ENCODE data around the gene PDE3B. TPM values are rescaled to one million over a fixed set of nuclear protein-coding genes. Genes with fewer than 3 reads are reported as not detected.

Gene PDE3B
- total and polyA plus RNA-seq, 3 donors from 2014 or later, result 22.3 to 39.5 (median 25.8) TPM

- no peak for DNase-seq
- Histone ChIP-seq H3K27me3 (no peaks in the 10 kb centered on the region), H3K4me1 (no peaks in the 10 kb centered on the region), H3K9me3 (no peaks in the 10 kb centered on the region), H3K27ac (no peak overlapping the region), H3K4me3 (no peak overlapping the region), H3K36me3 (ENCODE audit: low read depth, missing control alignments) (no peaks in the 10 kb centered on the region)
- WGBS, 2 donors, result 35 to 59% methylated on average over 1 of the region's 1 CpG
- intact Hi-C loops (cut with DNase I; ENCODE audit: low total_unique reads), result no loop called here
- TF ChIP-seq POLR2A (IDR thresholded peaks at IDR 0.05) (no peak), CTCF (IDR thresholded peaks at IDR 0.05) (no peak)
Observed at GRCh38 chr11:14634813-14635212, 8.8 kb upstream of the PDE3B start.

GRCh38 chr11:14635546-14635945 lies 8.1 kb upstream of the PDE3B start:
- no peaks in the 10 kb centered on the region for H3K9me3 ChIP-seq
- no peaks in the 10 kb centered on the region for H3K27me3 ChIP-seq
- no peak for DNase-seq
- no peak overlapping the region for H3K27ac ChIP-seq
- no peak overlapping the region for H3K4me3 ChIP-seq
- H3K4me1 ChIP-seq, result no peaks in the 10 kb centered on the region
- no peak for TF ChIP-seq POLR2A (IDR thresholded peaks at IDR 0.05)
- no peak for TF ChIP-seq CTCF (IDR thresholded peaks at IDR 0.05)
- WGBS, 2 donors, result 75 to 77% methylated on average over 1 of the region's 1 CpG
- intact Hi-C loops (cut with DNase I; ENCODE audit: low total_unique reads), result no loop called here
- no peaks in the 10 kb centered on the region for H3K36me3 ChIP-seq (ENCODE audit: low read depth, missing control alignments)

- H3K27me3 ChIP-seq, result no peaks in the 10 kb centered on the region
- H3K9me3 ChIP-seq, result no peaks in the 10 kb centered on the region
- no peaks in the 10 kb centered on the region for H3K36me3 ChIP-seq (ENCODE audit: low read depth, missing control alignments)
- no peak for DNase-seq
- no peaks in the 10 kb centered on the region for H3K4me1 ChIP-seq
- no peak overlapping the region for H3K27ac ChIP-seq
- 84 to 85% methylated on average over 1 of the region's 1 CpG for WGBS, 2 donors
- no peak overlapping the region for H3K4me3 ChIP-seq
- intact Hi-C loops (cut with DNase I; ENCODE audit: low total_unique reads), result no loop called here
- no peak for TF ChIP-seq POLR2A (IDR thresholded peaks at IDR 0.05)
- TF ChIP-seq CTCF (IDR thresholded peaks at IDR 0.05), result no peak
Observed at GRCh38 chr11:14636119-14636518, 7.5 kb upstream of the PDE3B start.

- Histone ChIP-seq H3K27ac (no peak overlapping the region), H3K4me3 (no peak overlapping the region), H3K27me3 (no peaks in the 10 kb centered on the region), H3K36me3 (ENCODE audit: low read depth, missing control alignments) (no peaks in the 10 kb centered on the region), H3K9me3 (no peaks in the 10 kb centered on the region), H3K4me1 (no peaks in the 10 kb centered on the region)
- TF ChIP-seq CTCF (IDR thresholded peaks at IDR 0.05), result no peak
- no peak for TF ChIP-seq POLR2A (IDR thresholded peaks at IDR 0.05)
- 84 to 87% methylated on average over 5 of the region's 5 CpGs for WGBS, 2 donors
- DNase-seq, result no peak
- intact Hi-C loops (cut with DNase I; ENCODE audit: low total_unique reads), result no loop called here
Observed at GRCh38 chr11:14637868-14638409, 5.7 kb upstream of the PDE3B start.

GRCh38 chr11:14638561-14638960 lies 5.0 kb upstream of the PDE3B start:
- Histone ChIP-seq H3K4me3 (no peak overlapping the region), H3K4me1 (no peaks in the 10 kb centered on the region), H3K9me3 (no peaks in the 10 kb centered on the region), H3K36me3 (ENCODE audit: low read depth, missing control alignments) (no peaks in the 10 kb centered on the region), H3K27me3 (no peaks in the 10 kb centered on the region), H3K27ac (no peak overlapping the region)
- no peak for DNase-seq
- 79 to 82% methylated on average over 3 to 4 of the region's 4 CpGs for WGBS, 2 donors
- TF ChIP-seq POLR2A (IDR thresholded peaks at IDR 0.05) (no peak), CTCF (IDR thresholded peaks at IDR 0.05) (no peak)
- intact Hi-C loops (cut with DNase I; ENCODE audit: low total_unique reads), result no loop called here

Measured in testis (tissue), 3 donors.